Mesothelial cell of epicardium (in vitro differentiated cells): ENCODE results near the gene KAT5. TPM values are rescaled to one million over a fixed set of nuclear protein-coding genes. Genes with fewer than 3 reads are reported as not detected.
"Not testable (repeated sequence)": the region's sequence is repeated elsewhere in the genome, so short reads cannot be mapped to it uniquely, and the experiment has no call there.

Experiments used
- DNase-seq, 2 experiments: peaks; one replicate each; pipeline ENCODE4 v3.0.0; 2021; ENCODE audit warnings: low spot score in 2 of 2; ENCODE audit not compliant: unreplicated experiment in 2 of 2
- H3K27ac Mint-ChIP-seq: 2 replicates; pipeline ENCODE4 v1.8.0; 2021; ENCODE audit warnings: mixed read lengths
- H3K27me3 Mint-ChIP-seq: 2 replicates; pipeline ENCODE4 v1.8.0; 2021; ENCODE audit warnings: low read depth, mixed read lengths
- H3K36me3 Mint-ChIP-seq: 2 replicates; pipeline ENCODE4 v1.8.0; 2021; ENCODE audit warnings: mixed read lengths
- H3K4me1 Mint-ChIP-seq: 2 replicates; pipeline ENCODE4 v1.8.0; 2021; ENCODE audit warnings: mixed read lengths
- H3K4me3 Mint-ChIP-seq: 2 replicates; pipeline ENCODE4 v1.8.0; 2021; ENCODE audit warnings: mild to moderate bottlenecking, moderate library complexity, mixed read lengths
- H3K9me3 Mint-ChIP-seq: 2 replicates; pipeline ENCODE4 v1.8.0; 2021; ENCODE audit warnings: mixed read lengths
- CTCF ChIP-seq: fragments of 200-600 bp; sonication (generic); IDR thresholded peaks from one replicate; pipeline ENCODE4 v1.5.0; 2021; ENCODE audit warnings: antibody characterized with exemption; ENCODE audit not compliant: unreplicated experiment
- total RNA-seq: library from RNA; stranded (reverse); gene quantifications from 3 replicates; pipeline ENCODE4 v1.2.1, GENCODE V29; 2021

The KAT5 gene
- total RNA-seq, 1 donor from 2014 or later = 77.8 TPM

- Mint-ChIP-seq H3K9me3 (peaks cover 9% of the 10 kb centered on the region), H3K4me3 (no peak overlapping the region), H3K36me3 (no peaks in the 10 kb centered on the region), H3K4me1 (no peaks in the 10 kb centered on the region), H3K27ac (no peak overlapping the region), H3K27me3 (peaks cover 25% of the 10 kb centered on the region)
- DNase-seq = no peak
- no peak for TF ChIP-seq CTCF
Measured at GRCh38 chr11:65703846-65704245, 8.2 kb upstream of the KAT5 start.

GRCh38 chr11:65706303-65706763 lies 5.7 kb upstream of the KAT5 start:
- H3K36me3 Mint-ChIP-seq, H3K9me3 Mint-ChIP-seq, H3K27ac Mint-ChIP-seq, H3K4me1 Mint-ChIP-seq, H3K4me3 Mint-ChIP-seq: not testable (repeated sequence)
- TF ChIP-seq CTCF = peak; percentile 55
- H3K27me3 Mint-ChIP-seq = peaks cover 10% of the 10 kb centered on the region
- peak in 1 of 2 experiments; percentile 73 for DNase-seq

GRCh38 chr11:65707002-65707401 lies 5.0 kb upstream of the KAT5 start:
- H3K27ac Mint-ChIP-seq, H3K9me3 Mint-ChIP-seq, H3K36me3 Mint-ChIP-seq, H3K4me3 Mint-ChIP-seq, H3K4me1 Mint-ChIP-seq, DNase-seq: not testable (repeated sequence)
- peaks cover 10% of the 10 kb centered on the region for H3K27me3 Mint-ChIP-seq

- no peak overlapping the region for H3K4me3 Mint-ChIP-seq
- no peaks in the 10 kb centered on the region for H3K9me3 Mint-ChIP-seq
- peaks cover 5% of the 10 kb centered on the region for H3K27me3 Mint-ChIP-seq
- H3K4me1 Mint-ChIP-seq = peaks cover 9% of the 10 kb centered on the region
- no peak for TF ChIP-seq CTCF
- H3K36me3 Mint-ChIP-seq = peaks cover 1% of the 10 kb centered on the region
- DNase-seq = no peak
- H3K27ac Mint-ChIP-seq = no peak overlapping the region
Measured at GRCh38 chr11:65708451-65708850, 3.6 kb upstream of the KAT5 start.

- TF ChIP-seq CTCF = no peak
- Mint-ChIP-seq H3K36me3 (peaks cover 10% of the 10 kb centered on the region), H3K27me3 (no peaks in the 10 kb centered on the region), H3K4me3 (no peak overlapping the region), H3K27ac (no peak overlapping the region), H3K4me1 (peaks cover 9% of the 10 kb centered on the region), H3K9me3 (no peaks in the 10 kb centered on the region)
- DNase-seq = no peak
Measured at GRCh38 chr11:65709661-65710060, 2.4 kb upstream of the KAT5 start.

- peaks cover 16% of the 10 kb centered on the region for H3K36me3 Mint-ChIP-seq
- no peaks in the 10 kb centered on the region for H3K27me3 Mint-ChIP-seq
- no peak for DNase-seq
- H3K9me3 Mint-ChIP-seq = no peaks in the 10 kb centered on the region
- no peak overlapping the region for H3K27ac Mint-ChIP-seq
- no peak for TF ChIP-seq CTCF
- no peak overlapping the region for H3K4me3 Mint-ChIP-seq
- peaks cover 9% of the 10 kb centered on the region for H3K4me1 Mint-ChIP-seq
Measured at GRCh38 chr11:65710421-65710820, 1.6 kb upstream of the KAT5 start.
